PC-3 (cell line): ENCODE data around the gene SPDYE3.
"Not testable (repeated sequence)": the region's sequence is repeated elsewhere in the genome, so short reads cannot be mapped to it uniquely, and the experiment has no call there.

Experiments used
- EZH2 ChIP-seq: fragments of 300-600 bp; sonication (generic); IDR thresholded peaks from one replicate; pipeline ENCODE4 v1.6.1; 2017; ENCODE audit warnings: antibody characterized with exemption, mild to moderate bottlenecking, low read length; ENCODE audit not compliant: unreplicated experiment
- TF ChIP-seq, protein P1 (sequence below): fragments of 300-600 bp; sonication (generic); conservative IDR thresholded peaks from 2 replicates; pipeline ENCODE4 v1.5.1; 2017; ENCODE audit warnings: antibody characterized with exemption, low read depth, mild to moderate bottlenecking, low read length

DNA sequence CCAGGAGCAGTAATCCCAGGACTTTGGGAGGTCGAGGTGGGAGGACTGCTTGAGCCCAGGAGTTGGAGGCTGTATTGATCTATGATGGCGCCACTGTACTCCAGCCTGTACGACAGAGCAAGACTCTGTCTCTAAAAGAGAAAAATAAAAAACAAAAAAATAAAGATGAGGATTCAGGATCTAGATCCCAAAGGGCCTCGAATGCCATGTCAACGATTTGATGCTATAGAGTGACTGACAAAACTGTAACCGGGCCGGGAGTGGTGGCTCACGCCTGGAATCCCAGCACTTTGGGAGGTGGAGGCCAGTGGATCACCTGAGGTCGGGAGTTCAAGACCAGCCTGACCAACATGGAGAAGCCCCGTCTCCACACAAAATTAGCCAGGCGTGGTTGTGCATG, 38.6 kb upstream of the SPDYE3 start:
- TF ChIP-seq, protein P1, sequence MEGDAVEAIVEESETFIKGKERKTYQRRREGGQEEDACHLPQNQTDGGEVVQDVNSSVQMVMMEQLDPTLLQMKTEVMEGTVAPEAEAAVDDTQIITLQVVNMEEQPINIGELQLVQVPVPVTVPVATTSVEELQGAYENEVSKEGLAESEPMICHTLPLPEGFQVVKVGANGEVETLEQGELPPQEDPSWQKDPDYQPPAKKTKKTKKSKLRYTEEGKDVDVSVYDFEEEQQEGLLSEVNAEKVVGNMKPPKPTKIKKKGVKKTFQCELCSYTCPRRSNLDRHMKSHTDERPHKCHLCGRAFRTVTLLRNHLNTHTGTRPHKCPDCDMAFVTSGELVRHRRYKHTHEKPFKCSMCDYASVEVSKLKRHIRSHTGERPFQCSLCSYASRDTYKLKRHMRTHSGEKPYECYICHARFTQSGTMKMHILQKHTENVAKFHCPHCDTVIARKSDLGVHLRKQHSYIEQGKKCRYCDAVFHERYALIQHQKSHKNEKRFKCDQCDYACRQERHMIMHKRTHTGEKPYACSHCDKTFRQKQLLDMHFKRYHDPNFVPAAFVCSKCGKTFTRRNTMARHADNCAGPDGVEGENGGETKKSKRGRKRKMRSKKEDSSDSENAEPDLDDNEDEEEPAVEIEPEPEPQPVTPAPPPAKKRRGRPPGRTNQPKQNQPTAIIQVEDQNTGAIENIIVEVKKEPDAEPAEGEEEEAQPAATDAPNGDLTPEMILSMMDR, result not testable (repeated sequence)
- not testable (repeated sequence) for TF ChIP-seq EZH2
